ENCODE measurements around the gene TNNT2.

Gene TNNT2

GRCh38 chr1:201419746-201420607 lies 42.5 kb upstream of the TNNT2 start:
- H2BK15ac ChIP-seq (ENCODE audit: low read length), result no peak overlapping the region
- H3K14ac ChIP-seq (ENCODE audit: low read length), result peak overlapping the region; percentile 32
- no peak overlapping the region for H2BK120ac ChIP-seq (ENCODE audit: low read depth, low read length)
- no peak overlapping the region for H3K4me2 ChIP-seq (ENCODE audit: insufficient read depth, low read length, poor library complexity, severe bottlenecking)
- peak overlapping the region; percentile 57 for H2AK5ac ChIP-seq (ENCODE audit: low read depth, low read length)
- no peaks in the 10 kb centered on the region for H3K79me1 ChIP-seq (ENCODE audit: low read depth, low read length)
- no peak overlapping the region for H3K4ac ChIP-seq (ENCODE audit: low read length)
- H2BK5ac ChIP-seq (ENCODE audit: low read length), result no peak overlapping the region
- H2BK12ac ChIP-seq (ENCODE audit: low read length), result no peak overlapping the region
- peaks cover 0 to 48% (median 0%) of the 10 kb centered on the region in 3 experiments for H3K27me3 ChIP-seq (ENCODE audit: control insufficient read depth in 3 of 3, insufficient read depth in 3 of 3, low read depth in 1 of 3, low read length in 3 of 3)
- H3K23ac ChIP-seq (ENCODE audit: low read depth, low read length, poor library complexity), result no peak overlapping the region
- H4K91ac ChIP-seq (ENCODE audit: low read depth, low read length, poor library complexity), result no peak overlapping the region
- H3K36me3 ChIP-seq (replicated peaks in 1 of 2; ENCODE audit: control insufficient read depth in 2 of 2, insufficient read depth in 2 of 2, low read length in 2 of 2), result no peaks in the 10 kb centered on the region
- H3K18ac ChIP-seq (ENCODE audit: low read length), result peak overlapping the region; percentile 89
- no peak overlapping the region for H2AFZ ChIP-seq (ENCODE audit: low read length)
- no peak overlapping the region for H4K8ac ChIP-seq (ENCODE audit: low read depth, low read length)
- no peak overlapping the region for H3K4me3 ChIP-seq (ENCODE audit: low read length in 2 of 2)
- peaks cover 0 to 7% of the 10 kb centered on the region in 2 donors for H3K9me3 ChIP-seq (replicated peaks in 1 of 2; ENCODE audit: control insufficient read depth in 2 of 2, insufficient read depth in 1 of 2, low read depth in 1 of 2, low read length in 2 of 2)
- H3K27ac ChIP-seq (replicated peaks; ENCODE audit: low read length), result no peak overlapping the region
- H3K4me1 ChIP-seq (ENCODE audit: control insufficient read depth in 2 of 2, insufficient read depth in 1 of 2, low read depth in 1 of 2, low read length in 2 of 2), result peaks cover 0 to 32% of the 10 kb centered on the region in 2 donors
- DNase-seq (ENCODE audit: low spot score), result no peak
- 100% methylated on average over 1 of the region's 12 CpGs; no CpG with 5 or more reads in 1 of the 2 donors for WGBS, 2 donors (ENCODE audit: extremely low coverage in 2 of 2, insufficient read length in 2 of 2, insufficient replicate concordance in 1 of 2)
- no peak overlapping the region for H3K9ac ChIP-seq (ENCODE audit: low read depth, low read length, poor library complexity)

GRCh38 chr1:201419256-201419655 lies 41.8 kb upstream of the TNNT2 start:
- no peaks in the 10 kb centered on the region for H3K36me3 ChIP-seq (replicated peaks in 1 of 2; ENCODE audit: control insufficient read depth in 2 of 2, insufficient read depth in 2 of 2, low read length in 2 of 2)
- no peak for DNase-seq (ENCODE audit: low spot score)
- H4K91ac ChIP-seq (ENCODE audit: low read depth, low read length, poor library complexity), result no peak overlapping the region
- H2BK5ac ChIP-seq (ENCODE audit: low read length), result no peak overlapping the region
- H3K9me3 ChIP-seq (replicated peaks in 1 of 2; ENCODE audit: control insufficient read depth in 2 of 2, insufficient read depth in 1 of 2, low read depth in 1 of 2, low read length in 2 of 2), result peaks cover 0 to 13% of the 10 kb centered on the region in 2 donors
- H3K27me3 ChIP-seq (ENCODE audit: control insufficient read depth in 3 of 3, insufficient read depth in 3 of 3, low read depth in 1 of 3, low read length in 3 of 3), result peaks cover 0 to 45% (median 0%) of the 10 kb centered on the region in 3 experiments
- H3K18ac ChIP-seq (ENCODE audit: low read length), result peak overlapping the region; percentile 81
- no peak overlapping the region for H3K14ac ChIP-seq (ENCODE audit: low read length)
- H3K23ac ChIP-seq (ENCODE audit: low read depth, low read length, poor library complexity), result peak overlapping the region; percentile 47
- no peak overlapping the region for H2AFZ ChIP-seq (ENCODE audit: low read length)
- H3K9ac ChIP-seq (ENCODE audit: low read depth, low read length, poor library complexity), result no peak overlapping the region
- H2AK5ac ChIP-seq (ENCODE audit: low read depth, low read length), result peak overlapping the region; percentile 57
- no peak overlapping the region for H3K27ac ChIP-seq (replicated peaks; ENCODE audit: low read length)
- H3K79me1 ChIP-seq (ENCODE audit: low read depth, low read length), result no peaks in the 10 kb centered on the region
- no peak overlapping the region for H2BK120ac ChIP-seq (ENCODE audit: low read depth, low read length)
- no peak overlapping the region for H3K4me2 ChIP-seq (ENCODE audit: insufficient read depth, low read length, poor library complexity, severe bottlenecking)
- peaks cover 0 to 32% of the 10 kb centered on the region in 2 donors for H3K4me1 ChIP-seq (ENCODE audit: control insufficient read depth in 2 of 2, insufficient read depth in 1 of 2, low read depth in 1 of 2, low read length in 2 of 2)
- H2BK15ac ChIP-seq (ENCODE audit: low read length), result peak overlapping the region; percentile 33
- no peak overlapping the region for H3K4ac ChIP-seq (ENCODE audit: low read length)
- no peak overlapping the region for H3K4me3 ChIP-seq (ENCODE audit: low read length in 2 of 2)
- no peak overlapping the region for H2BK12ac ChIP-seq (ENCODE audit: low read length)
- WGBS, 2 donors (ENCODE audit: extremely low coverage in 2 of 2, insufficient read length in 2 of 2, insufficient replicate concordance in 1 of 2), result no CpG with 5 or more reads among the region's 4 CpGs
- no peak overlapping the region for H4K8ac ChIP-seq (ENCODE audit: low read depth, low read length)

DNA sequence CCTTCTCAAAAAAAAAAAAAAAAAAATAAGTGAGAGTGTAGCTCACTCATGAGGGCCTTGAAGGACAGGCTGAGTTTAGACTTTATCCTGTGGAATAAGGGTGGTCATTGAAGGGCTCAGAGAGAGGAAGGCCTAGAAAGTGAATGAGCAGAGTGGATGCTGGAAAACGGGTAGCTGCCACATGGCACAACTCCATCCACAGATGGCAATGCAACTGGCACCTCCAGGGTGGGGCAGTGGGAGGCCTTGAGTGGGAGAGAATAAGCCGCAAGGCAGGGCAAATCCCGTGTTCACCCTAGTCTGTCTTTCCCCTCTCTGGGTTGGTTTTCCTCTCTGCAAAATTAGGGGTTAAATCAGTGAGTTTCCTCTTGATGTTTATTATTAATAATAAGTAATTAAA lies 41.0 kb upstream of the TNNT2 start:
- WGBS, 2 donors (ENCODE audit: extremely low coverage in 2 of 2, insufficient read length in 2 of 2, insufficient replicate concordance in 1 of 2), result no CpG with 5 or more reads among the region's 3 CpGs
- H3K4ac ChIP-seq (ENCODE audit: low read length), result no peak overlapping the region
- H2BK120ac ChIP-seq (ENCODE audit: low read depth, low read length), result no peak overlapping the region
- H3K36me3 ChIP-seq (replicated peaks in 1 of 2; ENCODE audit: control insufficient read depth in 2 of 2, insufficient read depth in 2 of 2, low read length in 2 of 2), result no peaks in the 10 kb centered on the region
- H3K14ac ChIP-seq (ENCODE audit: low read length), result no peak overlapping the region
- peak overlapping the region; percentile 73 for H3K18ac ChIP-seq (ENCODE audit: low read length)
- no peaks in the 10 kb centered on the region for H3K79me1 ChIP-seq (ENCODE audit: low read depth, low read length)
- peaks cover 0 to 41% (median 0%) of the 10 kb centered on the region in 3 experiments for H3K27me3 ChIP-seq (ENCODE audit: control insufficient read depth in 3 of 3, insufficient read depth in 3 of 3, low read depth in 1 of 3, low read length in 3 of 3)
- H2BK12ac ChIP-seq (ENCODE audit: low read length), result no peak overlapping the region
- H4K8ac ChIP-seq (ENCODE audit: low read depth, low read length), result no peak overlapping the region
- no peak overlapping the region for H3K23ac ChIP-seq (ENCODE audit: low read depth, low read length, poor library complexity)
- H4K91ac ChIP-seq (ENCODE audit: low read depth, low read length, poor library complexity), result no peak overlapping the region
- H3K9ac ChIP-seq (ENCODE audit: low read depth, low read length, poor library complexity), result no peak overlapping the region
- DNase-seq (ENCODE audit: low spot score), result no peak
- no peak overlapping the region for H2AK5ac ChIP-seq (ENCODE audit: low read depth, low read length)
- H2BK15ac ChIP-seq (ENCODE audit: low read length), result no peak overlapping the region
- no peak overlapping the region for H3K4me2 ChIP-seq (ENCODE audit: insufficient read depth, low read length, poor library complexity, severe bottlenecking)
- H3K4me1 ChIP-seq (ENCODE audit: control insufficient read depth in 2 of 2, insufficient read depth in 1 of 2, low read depth in 1 of 2, low read length in 2 of 2), result peaks cover 0 to 29% of the 10 kb centered on the region in 2 donors
- H3K9me3 ChIP-seq (replicated peaks in 1 of 2; ENCODE audit: control insufficient read depth in 2 of 2, insufficient read depth in 1 of 2, low read depth in 1 of 2, low read length in 2 of 2), result peaks cover 0 to 13% of the 10 kb centered on the region in 2 donors
- H2AFZ ChIP-seq (ENCODE audit: low read length), result no peak overlapping the region
- no peak overlapping the region for H2BK5ac ChIP-seq (ENCODE audit: low read length)
- H3K4me3 ChIP-seq (ENCODE audit: low read length in 2 of 2), result no peak overlapping the region
- no peak overlapping the region for H3K27ac ChIP-seq (replicated peaks; ENCODE audit: low read length)

- no CpG with 5 or more reads among the region's 15 CpGs for WGBS, 2 donors (ENCODE audit: extremely low coverage in 2 of 2, insufficient read length in 2 of 2, insufficient replicate concordance in 1 of 2)
- no peaks in the 10 kb centered on the region for H3K36me3 ChIP-seq (replicated peaks in 1 of 2; ENCODE audit: control insufficient read depth in 2 of 2, insufficient read depth in 2 of 2, low read length in 2 of 2)
- no peak overlapping the region for H2BK120ac ChIP-seq (ENCODE audit: low read depth, low read length)
- H3K27me3 ChIP-seq (ENCODE audit: control insufficient read depth in 3 of 3, insufficient read depth in 3 of 3, low read depth in 1 of 3, low read length in 3 of 3), result peaks cover 0 to 48% (median 0%) of the 10 kb centered on the region in 3 experiments
- peaks cover 0 to 3% of the 10 kb centered on the region in 2 donors for H3K4me1 ChIP-seq (ENCODE audit: control insufficient read depth in 2 of 2, insufficient read depth in 1 of 2, low read depth in 1 of 2, low read length in 2 of 2)
- H2BK15ac ChIP-seq (ENCODE audit: low read length), result peak overlapping the region; percentile 65
- no peak overlapping the region for H3K14ac ChIP-seq (ENCODE audit: low read length)
- no peaks in the 10 kb centered on the region for H3K79me1 ChIP-seq (ENCODE audit: low read depth, low read length)
- H2AK5ac ChIP-seq (ENCODE audit: low read depth, low read length), result peak overlapping the region; percentile 90
- no peak overlapping the region for H3K4me3 ChIP-seq (ENCODE audit: low read length in 2 of 2)
- peaks cover 0 to 13% of the 10 kb centered on the region in 2 donors for H3K9me3 ChIP-seq (replicated peaks in 1 of 2; ENCODE audit: control insufficient read depth in 2 of 2, insufficient read depth in 1 of 2, low read depth in 1 of 2, low read length in 2 of 2)
- H3K4ac ChIP-seq (ENCODE audit: low read length), result no peak overlapping the region
- no peak overlapping the region for H2AFZ ChIP-seq (ENCODE audit: low read length)
- no peak overlapping the region for H4K8ac ChIP-seq (ENCODE audit: low read depth, low read length)
- peak overlapping the region; percentile 13 for H4K91ac ChIP-seq (ENCODE audit: low read depth, low read length, poor library complexity)
- no peak for DNase-seq (ENCODE audit: low spot score)
- H3K9ac ChIP-seq (ENCODE audit: low read depth, low read length, poor library complexity), result peak overlapping the region; percentile 12
- no peak overlapping the region for H3K27ac ChIP-seq (replicated peaks; ENCODE audit: low read length)
- H3K18ac ChIP-seq (ENCODE audit: low read length), result peak overlapping the region; percentile 27
- H2BK12ac ChIP-seq (ENCODE audit: low read length), result peak overlapping the region; percentile 88
- no peak overlapping the region for H3K23ac ChIP-seq (ENCODE audit: low read depth, low read length, poor library complexity)
- no peak overlapping the region for H3K4me2 ChIP-seq (ENCODE audit: insufficient read depth, low read length, poor library complexity, severe bottlenecking)
- H2BK5ac ChIP-seq (ENCODE audit: low read length), result no peak overlapping the region
Measured at GRCh38 chr1:201414051-201414738, 36.7 kb upstream of the TNNT2 start.

All from neuronal stem cell (in vitro differentiated cells).